SK-N-SH (cell line): Measurements from ENCODE around the gene KRTAP4-4.

Experiments used
- CHD2 ChIP-seq: fragments of 150-350 bp; IDR thresholded peaks from 2 replicates; pipeline ENCODE4 v1.6.1; 2018; ENCODE audit warnings: low read length; ENCODE audit not compliant: partially characterized antibody
- EZH2phosphoT487 ChIP-seq: fragments of 200-600 bp; sonication (generic); IDR thresholded peaks from 2 replicates; pipeline ENCODE4 v1.6.1; 2017; ENCODE audit warnings: low read depth, mixed run types, mild to moderate bottlenecking, antibody characterized with exemption, moderate library complexity, borderline replicate concordance
- TF ChIP-seq, protein P1 (sequence below): fragments of 200-600 bp; sonication (generic); IDR thresholded peaks from 2 replicates; pipeline ENCODE4 v1.6.1; 2017; ENCODE audit warnings: antibody characterized with exemption, mild to moderate bottlenecking, moderate library complexity

GRCh38 chr17:41131979-41132378 lies 28.6 kb downstream of the KRTAP4-4 start:
- TF ChIP-seq, protein P1, sequence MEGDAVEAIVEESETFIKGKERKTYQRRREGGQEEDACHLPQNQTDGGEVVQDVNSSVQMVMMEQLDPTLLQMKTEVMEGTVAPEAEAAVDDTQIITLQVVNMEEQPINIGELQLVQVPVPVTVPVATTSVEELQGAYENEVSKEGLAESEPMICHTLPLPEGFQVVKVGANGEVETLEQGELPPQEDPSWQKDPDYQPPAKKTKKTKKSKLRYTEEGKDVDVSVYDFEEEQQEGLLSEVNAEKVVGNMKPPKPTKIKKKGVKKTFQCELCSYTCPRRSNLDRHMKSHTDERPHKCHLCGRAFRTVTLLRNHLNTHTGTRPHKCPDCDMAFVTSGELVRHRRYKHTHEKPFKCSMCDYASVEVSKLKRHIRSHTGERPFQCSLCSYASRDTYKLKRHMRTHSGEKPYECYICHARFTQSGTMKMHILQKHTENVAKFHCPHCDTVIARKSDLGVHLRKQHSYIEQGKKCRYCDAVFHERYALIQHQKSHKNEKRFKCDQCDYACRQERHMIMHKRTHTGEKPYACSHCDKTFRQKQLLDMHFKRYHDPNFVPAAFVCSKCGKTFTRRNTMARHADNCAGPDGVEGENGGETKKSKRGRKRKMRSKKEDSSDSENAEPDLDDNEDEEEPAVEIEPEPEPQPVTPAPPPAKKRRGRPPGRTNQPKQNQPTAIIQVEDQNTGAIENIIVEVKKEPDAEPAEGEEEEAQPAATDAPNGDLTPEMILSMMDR, result no peak
- TF ChIP-seq CHD2, result no peak
- TF ChIP-seq EZH2phosphoT487, result no peak
